OCI-LY7 (cell line): ENCODE measurements around the gene DAZL. TPM values are rescaled to one million over a fixed set of nuclear protein-coding genes. Genes with fewer than 3 reads are reported as not detected.
A peak's percentile ranks its signal among the peaks of the same experiment; 100 is the strongest.

Experiments used
- BruUV-seq: library from RNA; stranded (reverse); fragments of 400-500 nt; replicated peaks from 2 replicates; lab custom pipeline; 2021; lab: Mats Ljungman, UMichigan
- CTCF ChIA-PET: fragments of 300-600 bp; sonication (Branson Sonifier 250); formaldehyde crosslinking; loops from one replicate; lab custom pipeline; 2022; ENCODE audit warnings: antibody characterized with exemption; ENCODE audit not compliant: unreplicated experiment; lab: Charles Lee
- POLR2A ChIA-PET: fragments of 300-600 bp; sonication (Branson Sonifier 250); formaldehyde crosslinking; loops from one replicate; lab custom pipeline; 2022; ENCODE audit warnings: antibody characterized with exemption; lab: Charles Lee
- DNase-seq: peaks from one replicate; pipeline ENCODE4 v3.0.0-alpha.2; 2015; ENCODE audit warnings: low spot score
- H2AFZ ChIP-seq: fragments of 200-600 bp; sonication (generic), shearing (Covaris generic); 2 replicates; pipeline ENCODE4 v1.6.1; 2014; ENCODE audit warnings: mild to moderate bottlenecking, antibody characterized with exemption, low read length, moderate library complexity
- H3K27ac ChIP-seq: fragments of 200-600 bp; sonication (generic); 2 replicates; pipeline ENCODE4 v1.5.1; 2014; ENCODE audit warnings: mixed run types, low read depth, mild to moderate bottlenecking, moderate library complexity, low read length, inconsistent platforms; ENCODE audit not compliant: poor library complexity, severe bottlenecking
- H3K36me3 ChIP-seq: fragments of 200-600 bp; sonication (generic); 2 replicates; pipeline ENCODE4 v1.6.1; 2014; ENCODE audit warnings: mild to moderate bottlenecking, antibody characterized with exemption, low read length, moderate library complexity, mixed read lengths; ENCODE audit not compliant: insufficient read depth
- H3K4me1 ChIP-seq: fragments of 200-600 bp; sonication (generic); 2 replicates; pipeline ENCODE4 v1.5.1; 2014; ENCODE audit warnings: mild to moderate bottlenecking, low read length; ENCODE audit not compliant: insufficient read depth, poor library complexity, severe bottlenecking
- H3K4me2 ChIP-seq: fragments of 200-600 bp; sonication (generic); 2 replicates; pipeline ENCODE4 v1.6.1; 2014; ENCODE audit warnings: mild to moderate bottlenecking, low read length
- H3K4me3 ChIP-seq: fragments of 200-600 bp; sonication (generic); 2 replicates; pipeline ENCODE4 v1.5.1; 2014; ENCODE audit warnings: mild to moderate bottlenecking, low read depth, low read length; ENCODE audit not compliant: poor library complexity, severe bottlenecking
- H3K79me2 ChIP-seq: fragments of 200-600 bp; sonication (generic); 2 replicates; pipeline ENCODE4 v1.6.1; 2016; ENCODE audit warnings: low read depth, mild to moderate bottlenecking, low read length, moderate library complexity, mixed read lengths; ENCODE audit not compliant: insufficient read depth
- H3K9me2 ChIP-seq: fragments of 200-600 bp; sonication (generic); 2 replicates; pipeline ENCODE4 v1.6.1; 2016; ENCODE audit warnings: mild to moderate bottlenecking, low read length, mixed read lengths; ENCODE audit not compliant: insufficient read depth
- H3K9me3 ChIP-seq: fragments of 200-600 bp; sonication (generic); 2 replicates; pipeline ENCODE4 v1.6.1; 2014; ENCODE audit warnings: mild to moderate bottlenecking, mixed run types, low read length, mixed read lengths
- H4K20me1 ChIP-seq: fragments of 200-600 bp; sonication (generic); 2 replicates; pipeline ENCODE4 v1.6.1; 2014; ENCODE audit warnings: mild to moderate bottlenecking, antibody characterized with exemption, low read length, moderate library complexity, mixed read lengths; ENCODE audit not compliant: insufficient read depth
- EZH2phosphoT487 ChIP-seq: fragments of 200-600 bp; sonication (generic); IDR thresholded peaks from 2 replicates; pipeline ENCODE4 v1.6.1; 2018; ENCODE audit warnings: low read depth, borderline replicate concordance, mild to moderate bottlenecking, mixed run types, antibody characterized with exemption, low read length, moderate library complexity, mixed read lengths
- intact Hi-C: fragments of 100-400 bp; cut with micrococcal nuclease; formaldehyde crosslinking; loops from one replicate; pipeline ENCODE4 v1.10.0; 2022; ENCODE audit not compliant: unreplicated experiment
- total RNA-seq, 2 experiments: library from RNA; depleted of rRNA in 1 of 2; stranded (reverse); fragments of >200 nt in 1 of 2; shearing (Covaris generic) in 1 of 2; gene quantifications; 2 replicates each; pipeline ENCODE4 v1.2.3, GENCODE V29; 2014 to 2022
- TF ChIP-seq, protein P1 (sequence below): fragments of 200-600 bp; sonication (generic); conservative IDR thresholded peaks from 2 replicates; pipeline ENCODE4 v1.5.1; 2014; ENCODE audit warnings: mild to moderate bottlenecking, antibody characterized with exemption, low read length, moderate library complexity, mixed read lengths

Gene DAZL
- total RNA-seq, 2 experiments from 2014 or later, result not detected

DNA sequence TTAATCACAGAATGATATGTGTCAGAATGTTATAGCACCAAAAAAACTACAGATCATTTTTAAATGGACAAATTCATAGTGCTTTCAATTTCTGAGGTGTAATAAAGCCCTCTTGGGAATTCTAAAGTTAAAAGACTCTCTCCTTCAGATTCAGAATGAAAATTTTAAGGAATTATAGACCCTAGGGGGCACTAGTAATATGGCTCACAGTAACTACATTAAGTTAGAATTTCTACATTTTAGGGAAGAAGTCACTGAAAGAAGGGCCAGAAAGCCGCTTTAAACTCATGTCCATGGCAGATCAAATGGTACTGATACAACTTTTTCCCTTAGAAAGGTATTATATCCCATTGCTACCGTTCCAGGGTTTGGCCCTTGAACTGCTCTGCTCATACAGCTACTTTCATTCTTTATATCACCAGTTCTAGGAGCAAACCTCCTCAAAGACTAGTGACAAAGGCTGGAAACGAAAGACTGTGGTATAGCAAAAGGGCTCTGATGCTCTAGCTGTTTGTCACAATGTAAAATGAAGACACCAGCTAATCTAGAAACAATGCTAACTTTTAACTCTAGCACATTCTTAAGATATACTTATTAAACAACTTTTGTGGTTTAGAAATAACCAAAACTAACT lies 18.1 kb downstream of the DAZL start:
- DNase-seq, result no peak
- H3K27ac ChIP-seq, result no peak overlapping the region
- TF ChIP-seq, protein P1, sequence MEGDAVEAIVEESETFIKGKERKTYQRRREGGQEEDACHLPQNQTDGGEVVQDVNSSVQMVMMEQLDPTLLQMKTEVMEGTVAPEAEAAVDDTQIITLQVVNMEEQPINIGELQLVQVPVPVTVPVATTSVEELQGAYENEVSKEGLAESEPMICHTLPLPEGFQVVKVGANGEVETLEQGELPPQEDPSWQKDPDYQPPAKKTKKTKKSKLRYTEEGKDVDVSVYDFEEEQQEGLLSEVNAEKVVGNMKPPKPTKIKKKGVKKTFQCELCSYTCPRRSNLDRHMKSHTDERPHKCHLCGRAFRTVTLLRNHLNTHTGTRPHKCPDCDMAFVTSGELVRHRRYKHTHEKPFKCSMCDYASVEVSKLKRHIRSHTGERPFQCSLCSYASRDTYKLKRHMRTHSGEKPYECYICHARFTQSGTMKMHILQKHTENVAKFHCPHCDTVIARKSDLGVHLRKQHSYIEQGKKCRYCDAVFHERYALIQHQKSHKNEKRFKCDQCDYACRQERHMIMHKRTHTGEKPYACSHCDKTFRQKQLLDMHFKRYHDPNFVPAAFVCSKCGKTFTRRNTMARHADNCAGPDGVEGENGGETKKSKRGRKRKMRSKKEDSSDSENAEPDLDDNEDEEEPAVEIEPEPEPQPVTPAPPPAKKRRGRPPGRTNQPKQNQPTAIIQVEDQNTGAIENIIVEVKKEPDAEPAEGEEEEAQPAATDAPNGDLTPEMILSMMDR, result peak; percentile 49
- TF ChIP-seq EZH2phosphoT487, result no peak
- ChIA-PET POLR2A (interaction anchor here (0.6 to 1.1 kb wide), 3 partner anchors 75 to 645 kb away, joined by 3 read pairs; no protein-coding TSS in a partner anchor), CTCF (interaction anchor here (0.6 kb wide), 1 partner anchor 155 kb away, joined by 3 read pairs; no protein-coding TSS in a partner anchor)
- H2AFZ ChIP-seq, result no peak overlapping the region
- no peaks in the 10 kb centered on the region for H3K9me3 ChIP-seq
- no TSS peak for BruUV-seq
- H3K4me1 ChIP-seq, result peaks cover 9% of the 10 kb centered on the region
- H3K4me3 ChIP-seq, result no peak overlapping the region
- no peak overlapping the region for H3K4me2 ChIP-seq
- no peaks in the 10 kb centered on the region for H3K79me2 ChIP-seq
- no peaks in the 10 kb centered on the region for H4K20me1 ChIP-seq
- H3K9me2 ChIP-seq, result no peaks in the 10 kb centered on the region
- intact Hi-C loops, result no loop called here
- H3K36me3 ChIP-seq, result no peaks in the 10 kb centered on the region

DNA sequence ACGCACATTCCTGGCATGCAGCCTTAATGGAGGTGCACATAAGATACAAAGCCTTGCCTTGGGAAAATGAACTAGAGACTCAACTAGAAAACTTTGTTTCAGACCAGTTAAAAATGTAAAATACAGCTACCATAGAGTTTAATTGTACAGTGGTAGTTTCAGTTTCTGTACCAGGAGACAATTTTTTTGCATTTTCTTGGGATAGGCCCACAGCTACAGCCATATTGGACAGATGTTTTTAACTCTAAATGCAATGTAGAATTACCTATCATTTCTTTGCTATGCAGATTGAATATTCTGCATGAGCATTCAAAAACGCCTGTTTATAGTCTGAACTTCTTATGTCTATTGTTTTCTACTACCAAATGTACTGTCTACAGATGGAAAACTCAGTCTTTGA lies 20.3 kb downstream of the DAZL start:
- Histone ChIP-seq H3K4me1 (peaks cover 5% of the 10 kb centered on the region), H3K4me3 (no peak overlapping the region), H4K20me1 (no peaks in the 10 kb centered on the region), H2AFZ (no peak overlapping the region), H3K9me3 (no peaks in the 10 kb centered on the region), H3K36me3 (no peaks in the 10 kb centered on the region), H3K27ac (no peak overlapping the region), H3K9me2 (no peaks in the 10 kb centered on the region), H3K79me2 (no peaks in the 10 kb centered on the region), H3K4me2 (no peak overlapping the region)
- no TSS peak for BruUV-seq
- ChIA-PET POLR2A (interaction anchor here (0.9 to 1.5 kb wide), 2 partner anchors 12 to 13 kb away, joined by 3 to 4 read pairs; no protein-coding TSS in a partner anchor), CTCF (no interaction called here)
- intact Hi-C loops, result no loop called here
- no peak for DNase-seq
- TF ChIP-seq EZH2phosphoT487, result no peak
- TF ChIP-seq, protein P1, result no peak

DNA sequence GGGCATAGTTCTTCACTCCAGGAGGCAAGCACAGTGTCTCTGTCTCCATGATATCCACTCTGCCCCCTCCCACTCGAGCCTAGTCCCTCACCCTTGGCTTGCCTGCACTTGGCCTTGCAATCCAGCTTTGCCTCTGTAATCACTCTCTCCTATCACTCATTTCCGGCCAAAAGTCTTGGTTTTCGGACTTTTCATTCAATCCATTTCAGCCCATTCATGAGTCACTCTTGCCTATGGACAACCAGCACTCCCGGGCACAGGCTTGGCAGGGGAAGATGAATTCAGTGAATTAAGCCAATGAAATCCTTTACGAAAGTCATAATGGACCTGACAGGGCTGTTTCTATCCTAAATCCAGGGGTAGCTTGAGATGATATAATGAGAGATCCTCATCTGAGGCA lies 21.7 kb downstream of the DAZL start:
- no peak overlapping the region for H3K4me2 ChIP-seq
- TF ChIP-seq, protein P1, result no peak
- no peak for TF ChIP-seq EZH2phosphoT487
- no peak overlapping the region for H2AFZ ChIP-seq
- intact Hi-C loops, result no loop called here
- ChIA-PET POLR2A (interaction anchor here (0.7 kb wide), 1 partner anchor 279 kb away, joined by 3 read pairs; no protein-coding TSS in a partner anchor), CTCF (no interaction called here)
- H3K9me3 ChIP-seq, result no peaks in the 10 kb centered on the region
- H3K4me1 ChIP-seq, result no peaks in the 10 kb centered on the region
- no peaks in the 10 kb centered on the region for H4K20me1 ChIP-seq
- no peak for DNase-seq
- H3K79me2 ChIP-seq, result no peaks in the 10 kb centered on the region
- no peaks in the 10 kb centered on the region for H3K9me2 ChIP-seq
- no peaks in the 10 kb centered on the region for H3K36me3 ChIP-seq
- BruUV-seq, result no TSS peak
- H3K27ac ChIP-seq, result no peak overlapping the region
- no peak overlapping the region for H3K4me3 ChIP-seq
